Fibroblast of peridontal ligament (primary cell): ENCODE data around the gene SERP2.

Experiments used
- DNase-seq: peaks from one replicate; pipeline ENCODE4 v3.0.0-alpha.2; 2010; ENCODE audit errors: extremely low read depth

SERP2 gene

DNA sequence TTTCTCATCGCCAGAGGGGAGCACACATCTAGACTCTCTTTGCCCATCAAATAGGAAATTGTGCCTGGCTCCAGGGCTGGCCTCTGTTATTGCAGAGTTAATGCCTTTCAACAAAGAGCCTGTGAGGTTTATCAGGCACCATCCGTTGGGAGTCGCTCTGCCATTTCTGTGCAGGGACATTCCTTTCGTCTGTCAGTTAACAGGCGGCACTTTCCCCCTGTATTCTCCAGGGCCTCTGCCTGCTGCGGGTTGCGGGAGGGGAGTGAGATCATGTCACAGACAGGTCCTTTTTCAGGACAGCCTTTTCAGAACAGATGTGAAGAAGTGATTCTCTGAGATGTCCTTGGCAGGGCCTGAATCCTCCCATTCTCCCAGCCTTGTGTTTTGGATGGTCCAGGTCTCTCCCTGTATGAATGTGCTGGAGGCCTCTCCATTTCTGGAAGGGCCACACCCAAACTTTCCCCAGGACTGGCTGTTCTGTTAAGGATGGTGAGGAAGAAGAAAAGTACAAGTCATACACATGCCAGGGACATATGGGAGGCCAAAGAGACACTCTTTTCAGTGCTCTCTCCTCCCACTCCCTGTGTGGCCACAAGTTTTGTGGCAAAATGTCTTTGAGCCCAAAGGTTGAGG lies 14.9 kb downstream of the SERP2 start:
- DNase-seq = no peak

DNA sequence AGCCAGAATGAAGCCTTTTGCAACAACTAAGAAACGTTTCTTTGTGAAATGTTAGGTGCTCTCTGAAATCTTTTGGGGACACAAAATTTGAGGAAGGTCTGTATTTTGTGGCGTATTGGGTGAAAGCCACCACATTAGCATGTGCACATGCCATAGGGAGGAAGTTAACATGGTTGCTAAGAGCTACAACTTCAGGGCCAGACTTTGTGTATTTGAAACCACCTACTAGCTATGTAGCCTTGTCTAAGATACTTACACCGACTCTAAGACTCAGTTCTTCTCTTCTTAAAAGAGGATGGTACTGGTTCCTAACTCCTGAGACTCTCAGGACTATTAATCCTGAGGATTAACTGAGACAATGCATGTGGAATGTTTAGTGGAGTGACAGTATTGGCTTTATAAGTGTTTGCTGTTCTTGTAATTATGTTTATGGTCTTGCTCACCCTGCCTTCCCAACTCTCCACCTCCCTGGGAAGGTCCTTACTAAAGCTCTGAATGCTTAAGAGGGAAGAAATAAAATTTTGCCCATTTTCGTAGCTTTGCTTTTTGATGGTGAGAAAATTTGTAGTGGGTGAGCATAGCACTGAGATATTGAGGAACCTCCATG lies 15.5 kb downstream of the SERP2 start:
- DNase-seq = no peak

DNA sequence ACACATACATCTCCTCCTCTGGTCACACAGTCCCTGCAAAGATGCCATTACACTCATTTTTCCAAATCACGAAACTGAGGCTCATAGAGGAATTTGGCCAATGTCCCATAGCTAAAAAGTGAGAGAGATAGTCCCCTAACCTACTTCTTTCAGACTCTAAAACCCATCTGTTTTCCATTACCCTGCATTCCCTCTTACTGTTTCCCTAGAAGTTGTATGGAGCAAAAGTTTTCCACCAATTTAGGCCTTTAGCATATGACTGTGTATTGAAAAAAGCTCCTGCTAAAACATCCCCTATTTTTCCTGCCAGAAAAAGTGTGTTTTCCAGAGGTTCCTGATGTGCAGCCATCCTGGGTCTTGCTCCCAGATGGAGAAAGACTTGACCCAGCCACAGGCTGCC lies 16.3 kb downstream of the SERP2 start:
- peak; percentile 76 for DNase-seq

DNA sequence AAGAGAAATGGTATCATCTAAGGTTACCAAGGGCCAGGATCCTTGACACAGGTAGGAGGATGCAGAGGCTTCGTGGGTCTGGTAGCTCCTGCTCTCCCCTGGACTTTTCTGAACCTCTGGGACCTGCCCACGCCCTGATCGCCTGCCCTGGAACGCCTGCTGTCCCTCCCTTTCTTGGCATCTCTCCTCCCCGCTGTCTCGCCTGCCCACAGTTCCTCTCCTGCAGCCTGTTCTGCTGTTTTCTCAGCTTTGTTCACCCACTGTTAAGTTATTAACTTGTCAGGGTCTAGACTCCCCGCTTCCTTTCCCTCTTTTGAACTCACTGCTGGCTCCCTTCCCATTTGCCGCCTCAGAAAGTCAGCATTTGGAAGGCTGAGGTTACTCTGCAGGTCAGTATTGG lies 19.8 kb downstream of the SERP2 start:
- DNase-seq = no peak

DNA sequence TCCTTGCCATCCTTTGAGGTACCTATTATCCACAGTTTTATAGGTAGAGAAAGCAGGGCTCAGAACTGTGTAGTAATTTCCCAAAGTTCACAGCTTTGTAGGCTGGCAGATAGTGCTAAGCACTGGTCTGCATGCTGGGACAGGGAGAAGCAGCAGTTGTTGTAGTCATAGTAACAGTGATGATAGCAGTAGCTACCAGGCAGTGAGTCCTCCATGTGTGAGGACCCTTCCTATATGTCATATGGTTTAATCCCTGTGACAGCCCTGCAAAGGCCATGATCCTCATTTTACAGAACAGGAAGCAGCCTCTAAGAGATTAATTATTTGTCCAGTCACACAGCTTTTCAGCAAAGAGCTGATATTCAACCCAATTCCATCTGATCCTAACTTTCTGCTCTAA lies 21.0 kb downstream of the SERP2 start:
- DNase-seq = no peak

DNA sequence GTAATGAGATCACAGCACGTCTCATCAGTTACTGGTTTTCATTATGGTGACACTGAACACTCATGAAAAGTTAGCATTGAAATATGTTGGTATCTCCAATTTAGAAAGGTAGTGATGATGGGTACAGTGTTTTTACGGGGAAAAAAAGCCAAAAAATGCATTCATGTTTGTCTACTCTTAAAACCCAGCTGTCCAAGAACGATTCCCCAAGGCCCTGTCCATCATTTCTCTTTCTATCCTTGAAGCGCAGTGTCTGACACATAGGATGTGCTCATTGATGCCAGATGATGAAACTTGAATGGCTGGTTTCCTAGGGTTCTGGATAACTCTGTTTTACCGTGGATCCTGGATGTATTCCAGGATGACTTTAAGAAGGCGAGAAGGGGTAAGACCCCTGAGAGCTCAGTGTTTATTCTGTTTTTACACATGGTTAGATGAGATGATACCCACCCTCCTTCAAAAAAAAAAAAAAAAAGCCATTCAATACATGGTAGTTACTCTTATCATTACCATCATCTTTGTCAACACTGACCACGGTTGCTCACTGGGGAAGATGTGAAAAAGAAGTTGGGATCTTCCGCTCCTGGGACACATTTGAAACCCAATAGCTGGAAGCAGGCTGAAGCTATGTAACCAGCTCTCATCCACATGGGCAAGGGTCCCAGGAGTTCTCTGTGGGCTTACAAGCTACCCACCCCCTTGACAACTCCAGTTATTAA lies 22.5 kb downstream of the SERP2 start:
- DNase-seq = no peak

DNA sequence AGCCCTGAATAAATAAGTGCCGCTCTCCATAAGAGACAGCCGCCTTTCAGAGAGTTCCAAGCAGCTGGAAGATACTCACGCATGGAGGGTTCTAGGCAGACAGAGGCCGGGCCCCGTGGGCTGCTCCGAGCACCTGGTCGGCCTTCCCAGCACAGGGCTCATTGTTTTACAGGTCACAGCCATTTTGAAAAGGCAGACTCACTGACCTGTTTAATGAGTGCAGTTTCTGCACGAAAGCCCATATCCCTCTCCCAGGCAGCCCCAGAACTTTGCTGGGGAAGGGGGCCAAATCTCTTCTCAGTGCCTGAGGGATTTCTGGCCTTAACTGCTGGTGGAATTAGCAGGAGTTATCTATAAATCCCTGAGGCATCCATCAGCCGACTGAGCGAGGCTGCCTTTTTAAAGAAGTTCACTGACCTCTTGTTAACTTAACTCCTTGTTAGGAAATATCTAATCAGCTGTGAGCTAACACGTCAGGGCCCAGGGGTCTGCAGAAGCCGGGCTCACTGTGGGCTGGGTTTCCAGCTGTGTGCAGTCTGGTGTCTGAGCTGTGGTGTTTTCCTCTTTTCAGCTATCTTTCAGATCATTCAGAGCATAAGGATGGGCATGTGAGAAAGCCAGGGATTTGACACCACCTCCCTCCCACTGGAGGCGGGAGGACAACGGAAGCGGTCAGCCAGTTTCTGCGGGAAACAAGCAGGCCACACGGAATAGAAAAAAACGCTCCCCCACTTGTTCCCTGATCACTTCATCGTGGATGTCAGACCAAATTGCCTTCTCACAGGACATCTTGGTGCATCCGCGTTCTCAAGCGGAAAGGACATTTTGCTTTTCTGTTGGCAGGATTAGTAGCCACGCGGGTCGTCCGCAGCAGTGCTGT lies 23.3 kb downstream of the SERP2 start:
- DNase-seq = peak; percentile 26

DNA sequence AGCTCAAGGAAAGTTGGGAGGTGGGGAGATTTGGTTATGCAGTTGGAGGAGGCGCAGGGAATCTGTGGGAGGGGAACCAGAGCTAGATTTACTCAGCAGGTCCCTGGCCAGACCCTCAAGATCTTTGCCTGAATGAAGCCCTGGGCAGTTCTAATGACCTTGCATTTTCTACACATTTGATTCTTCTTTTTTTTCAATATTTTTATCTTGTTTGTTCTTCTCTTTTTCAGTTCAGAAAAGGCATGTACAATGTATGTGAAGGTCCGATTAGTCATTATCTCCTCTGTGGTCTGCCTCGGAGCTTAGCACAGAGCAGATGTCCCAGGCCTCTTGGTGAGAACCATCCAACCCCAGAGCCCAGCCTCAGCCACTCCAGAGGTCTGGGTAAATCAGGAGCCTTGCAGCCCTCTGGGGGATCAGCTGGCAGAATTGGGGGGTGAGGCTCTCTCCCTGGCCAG lies 24.2 kb downstream of the SERP2 start:
- no peak for DNase-seq

DNA sequence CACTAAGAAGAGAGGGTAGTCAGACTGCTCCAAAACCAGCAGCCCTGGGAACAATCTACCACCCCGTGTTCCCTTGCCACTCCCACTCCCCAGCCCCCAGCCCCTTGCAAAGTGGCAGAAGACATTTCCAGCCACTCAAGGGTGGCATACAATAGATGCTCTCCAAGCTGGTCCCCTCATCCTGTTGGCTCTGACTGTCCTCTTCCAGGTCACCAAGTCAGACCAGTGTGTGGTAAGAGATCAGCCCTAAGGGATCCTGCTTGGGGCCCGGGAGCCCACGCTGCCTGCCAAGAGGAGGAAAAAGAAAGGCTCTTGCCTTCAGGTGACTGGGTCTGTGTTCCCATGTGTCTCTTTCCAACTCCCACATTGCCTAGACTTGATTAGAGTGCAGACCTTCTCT lies 25.0 kb downstream of the SERP2 start:
- no peak for DNase-seq

DNA sequence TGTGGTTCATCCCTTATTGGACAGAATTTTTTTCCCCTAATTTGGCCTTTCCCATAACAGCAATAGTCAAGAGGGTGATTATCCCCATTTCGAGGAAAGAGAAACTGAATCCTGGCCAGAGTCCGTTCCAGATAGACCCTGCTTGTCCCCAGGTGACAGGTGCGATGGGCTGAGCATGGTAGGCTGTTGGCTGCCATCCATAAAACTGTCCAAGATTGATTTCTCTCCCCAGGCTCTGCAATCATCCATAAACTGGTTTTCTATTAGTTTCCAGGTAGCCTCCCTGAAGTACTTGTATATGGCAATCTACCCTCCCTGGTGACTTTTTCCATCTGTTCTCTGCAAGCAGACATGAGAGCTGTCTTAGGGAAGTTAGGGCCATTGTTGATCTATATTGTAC lies 25.4 kb downstream of the SERP2 start:
- no peak for DNase-seq

DNA sequence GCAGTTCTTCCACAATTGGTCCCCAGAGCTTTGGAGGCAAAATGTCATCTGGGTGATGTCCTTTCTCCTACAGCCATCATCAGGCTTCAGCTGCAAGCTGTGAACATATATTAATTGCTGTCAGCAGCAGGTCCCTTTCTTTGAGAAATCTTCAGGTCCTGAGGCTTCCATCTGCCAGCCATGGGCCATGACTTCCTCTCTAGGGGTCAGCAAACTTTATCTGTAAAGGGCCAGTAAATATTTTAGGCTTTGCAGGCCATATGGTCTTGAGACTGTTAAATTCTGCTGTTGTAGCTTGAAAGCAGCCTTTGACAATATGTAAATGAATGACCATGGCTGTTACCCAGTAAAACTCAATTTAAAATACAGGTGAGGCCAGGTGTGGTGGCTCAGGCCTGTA lies 27.1 kb downstream of the SERP2 start:
- DNase-seq = no peak

DNA sequence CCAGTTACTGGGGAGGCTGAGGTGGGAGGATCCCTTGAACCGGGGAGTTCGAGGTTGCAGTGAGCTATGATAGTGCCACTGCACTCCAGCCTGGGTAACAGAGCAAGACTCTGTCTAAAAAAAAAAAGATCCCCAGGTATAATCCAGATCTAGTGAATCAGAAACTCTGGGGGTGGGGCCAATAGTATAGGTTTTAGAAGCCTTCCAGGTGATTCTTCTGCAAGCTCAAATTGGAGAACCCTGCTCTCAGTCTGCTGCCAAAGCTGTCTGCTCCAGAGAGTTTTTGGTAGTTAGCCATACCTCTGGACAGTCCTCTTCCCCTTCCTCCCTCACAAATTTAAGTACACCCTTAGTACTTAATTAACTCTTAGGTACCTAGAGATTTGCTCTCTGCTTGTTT lies 28.0 kb downstream of the SERP2 start:
- no peak for DNase-seq

DNA sequence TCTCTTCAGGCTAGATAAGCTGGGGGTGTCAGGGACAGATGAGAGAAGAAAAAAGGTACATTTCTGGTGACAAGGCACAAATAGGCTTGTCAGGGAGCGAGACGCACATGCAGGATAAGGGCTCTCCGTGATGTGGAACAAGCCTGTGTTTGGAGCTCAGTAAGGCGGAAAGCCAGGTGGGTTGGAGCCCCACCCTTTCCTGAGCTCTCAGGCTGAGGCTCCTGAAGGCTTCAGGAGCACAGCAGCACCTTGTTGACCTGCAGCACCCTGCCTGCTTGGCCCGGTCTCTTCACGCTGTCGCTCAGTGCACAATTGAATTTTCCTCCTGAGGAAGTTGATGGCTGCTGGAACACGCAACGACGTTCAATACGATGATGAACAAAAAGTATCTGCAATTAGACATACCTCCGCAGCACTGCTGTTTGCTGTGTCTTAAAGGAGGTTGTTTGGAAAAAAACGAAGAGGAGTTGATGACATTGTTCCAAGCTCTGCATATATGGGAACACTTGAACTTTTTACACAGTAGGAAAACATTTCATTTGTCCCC lies 29.3 kb downstream of the SERP2 start:
- DNase-seq = no peak

DNA sequence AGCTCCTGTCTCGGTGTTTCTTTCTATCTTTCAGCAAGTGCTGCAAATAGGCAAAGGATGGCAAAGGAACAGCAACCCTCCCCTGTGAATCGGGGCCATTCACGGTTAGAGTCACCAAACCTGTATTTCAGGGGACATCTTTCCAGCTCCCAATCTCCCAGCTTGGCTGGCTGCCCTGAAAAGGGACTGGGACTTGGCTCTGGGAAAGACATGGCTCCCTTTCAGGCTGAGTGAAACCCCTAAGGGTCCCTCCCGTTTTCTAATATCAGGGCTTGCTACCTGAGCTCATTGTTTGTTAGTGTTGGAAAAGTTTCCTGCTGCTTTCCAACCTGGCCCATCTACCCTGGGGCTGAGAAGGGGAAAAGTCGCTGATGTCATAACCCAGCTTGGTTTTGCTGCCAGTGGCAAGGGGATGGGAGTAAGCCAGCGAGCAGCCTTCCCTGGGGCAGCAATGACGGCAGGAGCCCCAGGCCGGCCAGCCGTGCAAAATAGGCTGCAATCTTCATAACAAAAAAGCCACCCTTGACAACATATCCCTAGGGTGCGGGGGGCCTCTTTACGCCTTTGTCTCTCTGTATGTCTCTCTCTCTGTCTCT lies 29.9 kb downstream of the SERP2 start:
- no peak for DNase-seq

DNA sequence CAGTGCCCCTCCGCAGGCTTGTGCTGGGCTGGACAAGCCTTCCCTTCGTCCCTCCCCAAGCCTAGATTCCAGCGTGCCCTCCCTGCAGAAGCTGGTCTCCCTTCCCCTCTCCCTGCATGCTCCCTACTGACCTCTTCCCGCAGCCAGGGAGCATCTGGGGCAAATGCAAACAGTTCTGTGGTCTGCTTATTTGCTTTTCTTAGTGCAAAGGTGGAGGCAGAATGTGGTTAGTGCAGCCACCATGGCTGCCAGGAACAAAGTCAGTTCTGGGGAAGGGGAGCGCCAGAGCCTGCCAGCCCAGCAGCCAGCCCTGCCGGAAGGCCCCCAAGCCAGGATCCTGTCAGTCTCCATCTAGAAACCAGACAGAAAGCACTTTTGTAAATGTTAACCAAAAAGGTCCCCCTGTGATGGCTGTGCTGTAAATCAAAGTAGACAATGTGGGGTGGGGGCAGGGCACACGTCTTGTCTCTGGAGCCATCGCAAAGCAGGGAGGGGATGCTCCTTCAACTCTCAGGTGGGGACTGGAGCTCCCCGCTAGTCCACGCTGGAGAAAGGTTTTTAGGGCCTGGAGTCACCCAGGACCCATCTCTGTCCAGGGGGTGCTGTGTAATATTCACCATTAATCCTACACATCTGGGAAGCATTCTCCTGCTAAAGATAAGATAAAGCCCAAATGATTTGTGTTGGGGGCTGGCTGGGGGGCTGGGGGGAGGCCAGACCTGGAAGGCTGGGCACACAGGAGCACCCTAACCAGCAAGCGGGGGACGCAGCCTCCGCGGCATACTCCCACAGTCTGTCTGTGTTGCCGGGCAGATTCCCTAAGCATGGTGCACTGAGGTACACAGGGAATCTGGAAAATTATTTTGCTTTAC lies 30.9 kb downstream of the SERP2 start:
- DNase-seq = no peak

DNA sequence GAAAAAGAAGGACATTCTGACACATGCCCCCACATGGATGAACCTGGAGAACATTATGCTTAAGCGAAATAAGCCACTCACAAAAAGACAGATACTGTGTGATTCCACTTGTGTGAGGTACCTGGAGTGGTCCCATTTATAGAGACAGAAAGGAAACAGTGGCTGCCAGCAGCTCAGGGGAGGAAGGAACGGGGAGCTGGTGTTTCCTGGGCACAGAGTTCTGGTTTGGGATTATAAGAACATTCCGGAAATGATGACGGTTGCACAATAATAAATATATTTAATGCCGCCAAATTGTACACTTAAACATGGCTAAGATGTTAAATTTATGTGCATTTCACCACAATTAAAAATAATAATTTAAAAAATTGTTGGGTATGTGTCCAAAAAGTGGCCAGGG lies 33.0 kb downstream of the SERP2 start:
- no peak for DNase-seq

DNA sequence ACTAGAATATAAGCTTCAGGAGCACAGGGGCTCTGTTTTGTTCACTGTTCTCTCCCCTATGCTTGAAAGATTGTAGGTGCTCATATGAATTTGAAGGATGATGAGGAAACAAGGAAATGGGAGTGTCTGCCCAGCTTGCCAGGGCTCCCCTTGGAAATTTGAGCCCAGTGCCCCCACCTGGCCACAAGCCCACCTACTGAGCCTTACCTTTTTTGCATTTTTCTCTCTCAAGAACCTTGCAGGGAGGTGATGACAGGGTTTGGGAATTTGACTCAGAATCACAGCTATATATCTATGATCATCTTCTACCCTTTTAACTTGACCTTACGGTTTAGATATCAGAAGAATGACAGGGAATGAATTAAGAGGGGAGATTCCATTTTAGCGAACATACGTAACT lies 33.8 kb downstream of the SERP2 start:
- no peak for DNase-seq

DNA sequence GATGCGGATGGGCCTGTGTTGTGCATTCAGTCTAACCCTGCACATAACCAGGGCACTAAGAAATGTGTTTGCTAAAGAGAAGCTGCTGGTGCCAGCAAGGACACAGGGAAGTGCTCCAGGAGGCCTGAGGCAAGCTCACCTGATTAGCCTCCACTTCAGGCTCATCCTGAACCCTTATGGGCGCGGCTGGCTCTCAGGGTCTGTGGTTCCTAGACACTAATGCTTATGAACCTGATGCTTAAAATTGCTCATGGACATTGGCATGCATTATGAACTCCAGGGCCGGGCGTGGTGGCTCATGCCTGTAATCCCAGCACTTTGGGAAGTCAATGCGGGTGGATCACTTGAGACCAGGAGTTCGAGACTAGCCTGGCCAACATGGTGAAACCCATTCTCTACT lies 34.3 kb downstream of the SERP2 start:
- no peak for DNase-seq

DNA sequence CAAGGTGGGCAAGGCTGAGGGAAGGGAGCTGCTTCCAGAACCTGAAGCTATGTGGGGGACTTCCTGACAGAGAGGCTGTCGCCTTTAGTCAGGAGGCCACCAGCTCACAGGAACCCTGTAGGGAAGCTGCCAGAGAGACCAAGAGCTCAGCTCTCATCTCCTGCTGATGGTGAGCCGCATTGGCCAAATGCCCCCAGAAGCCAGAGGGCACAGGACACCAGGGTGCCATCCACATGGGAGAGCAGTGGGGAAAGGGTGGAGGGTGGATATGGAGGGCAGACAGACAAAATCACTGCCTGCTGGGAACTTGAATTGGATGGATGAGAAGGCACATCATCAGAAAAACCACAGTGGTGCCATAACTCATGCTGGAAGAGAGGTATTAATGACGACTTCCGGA lies 36.0 kb downstream of the SERP2 start:
- DNase-seq = no peak

DNA sequence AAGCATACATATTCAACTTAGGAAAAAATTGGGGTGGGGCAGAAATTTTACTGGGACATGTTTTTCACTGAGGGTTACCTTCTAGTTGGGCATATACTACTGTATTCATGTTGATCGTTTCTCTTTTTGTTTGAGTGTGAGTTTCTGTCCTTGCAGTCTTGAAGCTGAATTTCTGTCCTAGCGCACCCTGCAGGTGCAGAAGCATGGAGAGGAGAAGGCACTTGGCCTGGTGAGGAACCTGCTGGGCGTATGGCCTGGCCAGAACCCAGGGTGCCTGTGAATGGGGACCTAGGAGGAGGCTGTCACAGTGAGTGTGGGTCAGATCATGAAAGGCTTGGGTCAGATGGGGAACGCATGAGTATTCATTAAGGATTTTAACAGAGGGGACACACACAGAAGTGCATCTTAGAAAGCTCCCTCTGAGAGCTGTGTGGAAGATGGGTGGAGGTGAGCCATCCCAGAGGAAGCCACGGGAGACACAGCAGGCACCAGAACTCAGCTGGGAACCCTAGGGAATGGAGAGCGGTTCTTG lies 36.8 kb downstream of the SERP2 start:
- no peak for DNase-seq
